PFSK-1 (cell line): Measurements from ENCODE around the gene CCDC124.

ENCODE experiments used
- FOXP2 ChIP-seq: optimal IDR thresholded peaks from 2 replicates; pipeline ENCODE3; 2011; ENCODE audit warnings: borderline replicate concordance, control low read depth, inconsistent platforms; ENCODE audit not compliant: insufficient read depth; ENCODE audit errors: extremely low read length, extremely low read depth
- POLR2AphosphoS5 ChIP-seq: IDR thresholded peaks from 2 replicates; pipeline ENCODE4 v1.6.1; 2012; ENCODE audit warnings: low read depth, mild to moderate bottlenecking, control low read depth, low read length, moderate library complexity
- SIN3A ChIP-seq: IDR thresholded peaks from 2 replicates; pipeline ENCODE4 v1.6.1; 2012; ENCODE audit warnings: mild to moderate bottlenecking, low read length, moderate library complexity, borderline replicate concordance; ENCODE audit not compliant: insufficient read depth
- TAF1 ChIP-seq: IDR thresholded peaks from 2 replicates; pipeline ENCODE4 v1.6.1; 2012; ENCODE audit warnings: low read length, control low read depth, borderline replicate concordance; ENCODE audit not compliant: insufficient read depth
- TF ChIP-seq, protein P1 (sequence below), 2 experiments: IDR thresholded peaks; 2 replicates each; pipeline versions ENCODE4 v1.6.1 to v1.8.0; 2011 to 2012; ENCODE audit warnings: low read depth in 2 of 2, low read length in 2 of 2, control low read depth in 1 of 2, inconsistent platforms in 1 of 2, mild to moderate bottlenecking in 1 of 2, moderate library complexity in 1 of 2; ENCODE audit not compliant: insufficient read depth in 1 of 2

DNA sequence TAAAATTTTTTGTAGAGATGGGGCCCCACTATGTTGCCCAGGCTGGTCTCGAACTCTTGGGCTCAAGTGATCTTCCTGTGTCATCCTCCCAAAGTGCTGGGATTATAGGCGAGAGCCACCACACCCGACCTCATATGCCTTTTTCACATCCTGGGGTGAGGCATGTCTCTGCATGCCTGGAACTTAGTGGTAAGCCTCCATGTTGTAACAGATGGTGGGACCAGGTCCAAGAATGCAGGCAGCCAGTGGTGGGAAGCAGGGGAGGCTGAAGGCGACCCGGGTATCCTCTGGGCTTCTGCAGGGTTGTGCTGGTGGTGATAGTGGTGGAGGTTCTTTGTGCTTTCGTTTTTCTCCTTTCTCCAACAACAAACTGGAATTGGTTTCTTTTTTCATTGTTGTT is 30.1 kb upstream of the CCDC124 start:
- TF ChIP-seq, protein P1, sequence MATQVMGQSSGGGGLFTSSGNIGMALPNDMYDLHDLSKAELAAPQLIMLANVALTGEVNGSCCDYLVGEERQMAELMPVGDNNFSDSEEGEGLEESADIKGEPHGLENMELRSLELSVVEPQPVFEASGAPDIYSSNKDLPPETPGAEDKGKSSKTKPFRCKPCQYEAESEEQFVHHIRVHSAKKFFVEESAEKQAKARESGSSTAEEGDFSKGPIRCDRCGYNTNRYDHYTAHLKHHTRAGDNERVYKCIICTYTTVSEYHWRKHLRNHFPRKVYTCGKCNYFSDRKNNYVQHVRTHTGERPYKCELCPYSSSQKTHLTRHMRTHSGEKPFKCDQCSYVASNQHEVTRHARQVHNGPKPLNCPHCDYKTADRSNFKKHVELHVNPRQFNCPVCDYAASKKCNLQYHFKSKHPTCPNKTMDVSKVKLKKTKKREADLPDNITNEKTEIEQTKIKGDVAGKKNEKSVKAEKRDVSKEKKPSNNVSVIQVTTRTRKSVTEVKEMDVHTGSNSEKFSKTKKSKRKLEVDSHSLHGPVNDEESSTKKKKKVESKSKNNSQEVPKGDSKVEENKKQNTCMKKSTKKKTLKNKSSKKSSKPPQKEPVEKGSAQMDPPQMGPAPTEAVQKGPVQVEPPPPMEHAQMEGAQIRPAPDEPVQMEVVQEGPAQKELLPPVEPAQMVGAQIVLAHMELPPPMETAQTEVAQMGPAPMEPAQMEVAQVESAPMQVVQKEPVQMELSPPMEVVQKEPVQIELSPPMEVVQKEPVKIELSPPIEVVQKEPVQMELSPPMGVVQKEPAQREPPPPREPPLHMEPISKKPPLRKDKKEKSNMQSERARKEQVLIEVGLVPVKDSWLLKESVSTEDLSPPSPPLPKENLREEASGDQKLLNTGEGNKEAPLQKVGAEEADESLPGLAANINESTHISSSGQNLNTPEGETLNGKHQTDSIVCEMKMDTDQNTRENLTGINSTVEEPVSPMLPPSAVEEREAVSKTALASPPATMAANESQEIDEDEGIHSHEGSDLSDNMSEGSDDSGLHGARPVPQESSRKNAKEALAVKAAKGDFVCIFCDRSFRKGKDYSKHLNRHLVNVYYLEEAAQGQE (IDR thresholded peaks at IDR 0.05; ENCODE audit: insufficient read depth in 1 of 2, low read depth in 2 of 2, low read length in 2 of 2): no peak
- TF ChIP-seq POLR2AphosphoS5 (no peak), TAF1 (no peak), SIN3A (no peak), FOXP2 (no peak)
